Superior temporal gyrus (tissue), 1 donor: ENCODE results near the gene SCNN1B.
"Not testable (repeated sequence)": the region's sequence is repeated elsewhere in the genome, so short reads cannot be mapped to it uniquely, and the experiment has no call there.

Experiments used
- DNase-seq: peaks from one replicate; pipeline ENCODE4 v3.0.0-alpha.2; 2016; ENCODE audit errors: extremely low spot score

SCNN1B gene

DNA sequence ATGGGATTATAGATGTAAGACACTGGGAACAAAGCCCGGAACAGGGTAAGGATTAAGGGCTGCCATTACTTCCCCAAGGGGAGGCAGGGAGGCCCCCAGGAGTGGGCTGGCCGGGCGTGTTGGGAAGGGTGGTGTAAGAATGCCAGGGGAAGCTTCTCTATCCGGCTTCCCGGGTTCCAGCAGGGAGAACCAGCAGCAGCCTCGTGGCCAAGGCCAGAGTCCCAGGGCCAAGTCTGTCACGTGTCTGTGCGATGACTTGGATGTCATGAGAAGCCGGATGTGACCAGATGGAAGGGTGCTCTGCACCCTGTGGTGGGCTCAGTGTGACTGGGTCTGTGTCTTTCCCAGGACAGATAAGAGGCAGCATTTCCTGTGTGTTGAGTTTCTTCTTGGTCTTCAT is 52.1 kb downstream of the SCNN1B start:
- no peak for DNase-seq

- DNase-seq, result no peak
Observed at GRCh38 chr16:23355106-23355670, 53.1 kb downstream of the SCNN1B start.

GRCh38 chr16:23356941-23357340 is 54.8 kb downstream of the SCNN1B start:
- DNase-seq, result no peak

DNA sequence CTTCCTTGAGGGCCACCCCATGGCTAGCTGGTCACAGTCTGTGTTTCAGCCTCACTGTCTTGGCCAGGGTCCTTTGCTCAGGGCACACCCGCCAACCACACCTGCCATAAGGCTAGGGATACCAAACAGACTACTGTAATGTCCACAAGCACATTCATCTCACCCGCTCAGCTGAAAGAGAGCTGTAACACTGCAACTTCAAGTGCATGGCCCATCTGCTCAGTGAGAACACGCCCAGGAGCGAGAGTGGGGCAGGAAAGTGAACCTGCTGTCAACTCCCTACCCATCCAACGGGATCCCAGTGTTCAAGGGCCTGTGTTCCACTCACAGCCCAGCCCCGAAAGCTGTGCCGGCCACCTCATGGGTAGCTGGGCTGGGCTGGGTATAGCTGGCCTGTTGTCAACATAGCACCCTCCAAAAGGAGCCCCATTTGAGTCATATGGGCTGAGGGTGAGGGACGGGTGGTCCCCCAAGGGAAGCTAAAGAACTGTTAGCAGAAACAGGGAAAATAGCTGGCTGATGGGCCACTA is 55.7 kb downstream of the SCNN1B start:
- no peak for DNase-seq

- DNase-seq, result no peak
Observed at GRCh38 chr16:23359092-23359760, 57.1 kb downstream of the SCNN1B start.

DNA sequence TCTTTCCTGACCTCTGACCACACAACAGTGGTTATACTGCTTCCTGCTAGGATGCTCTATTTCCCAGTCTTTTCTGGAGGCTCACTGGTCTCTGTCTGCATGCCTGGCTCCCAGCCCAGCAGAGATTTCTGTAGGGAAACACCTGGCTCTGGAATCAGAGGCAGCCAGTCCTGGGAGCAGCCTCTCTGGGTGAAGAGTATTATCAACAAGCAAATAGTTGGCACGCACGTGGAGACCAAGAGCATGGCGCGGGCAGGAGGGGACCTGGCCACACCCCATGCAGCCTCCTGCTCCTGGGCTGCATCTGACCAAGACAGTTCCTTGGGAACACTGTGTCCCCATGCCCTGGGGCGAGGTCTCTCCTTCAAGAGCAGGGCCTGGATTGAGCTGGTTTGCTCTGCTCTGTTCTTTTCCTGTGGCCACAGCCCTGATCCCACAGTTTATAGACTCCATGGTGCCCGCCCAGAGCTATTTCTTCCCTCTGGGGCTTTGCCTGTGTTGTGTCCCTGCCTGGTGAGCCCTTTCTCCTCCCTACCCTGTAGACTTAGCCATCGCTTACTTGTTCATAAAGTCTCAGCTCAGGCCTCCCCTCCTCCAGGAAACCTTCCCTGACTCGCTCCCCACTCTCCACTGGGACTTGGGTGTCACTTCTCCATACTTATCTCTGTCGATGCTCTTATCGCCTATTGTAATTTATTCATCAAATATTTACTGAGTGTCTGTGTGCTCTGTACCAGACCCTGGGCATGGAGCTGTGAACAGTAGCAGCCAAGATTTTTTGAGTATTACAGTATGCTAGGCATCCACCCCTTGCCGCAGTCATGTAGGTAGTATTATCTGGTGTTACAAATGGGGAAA is 60.6 kb downstream of the SCNN1B start:
- DNase-seq, result no peak

GRCh38 chr16:23365602-23366240 is 63.6 kb downstream of the SCNN1B start:
- no peak for DNase-seq

GRCh38 chr16:23366341-23366740 is 64.2 kb downstream of the SCNN1B start:
- DNase-seq, result not testable (repeated sequence)

DNA sequence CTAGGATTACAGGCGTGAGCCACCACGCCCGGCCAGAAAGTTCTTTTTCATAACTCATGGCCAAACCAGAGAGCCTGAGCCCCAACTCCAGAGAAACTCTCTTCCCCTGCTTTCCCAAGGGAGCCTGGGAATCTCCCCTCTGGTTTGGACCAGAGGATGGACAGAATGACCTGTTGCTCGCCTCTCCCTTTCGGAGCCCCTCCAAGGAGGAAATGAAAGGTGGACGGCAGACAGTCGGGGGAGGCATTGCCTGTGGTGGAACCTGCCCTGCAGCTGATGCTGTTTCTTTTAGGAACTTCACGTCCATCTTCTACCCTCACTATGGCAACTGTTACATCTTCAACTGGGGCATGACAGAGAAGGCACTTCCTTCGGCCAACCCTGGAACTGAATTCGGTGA is 65.5 kb downstream of the SCNN1B start:
- no peak for DNase-seq

- DNase-seq, result no peak
Observed at GRCh38 chr16:23367988-23368387, 65.9 kb downstream of the SCNN1B start.

GRCh38 chr16:23368469-23368868 is 66.4 kb downstream of the SCNN1B start:
- no peak for DNase-seq

DNA sequence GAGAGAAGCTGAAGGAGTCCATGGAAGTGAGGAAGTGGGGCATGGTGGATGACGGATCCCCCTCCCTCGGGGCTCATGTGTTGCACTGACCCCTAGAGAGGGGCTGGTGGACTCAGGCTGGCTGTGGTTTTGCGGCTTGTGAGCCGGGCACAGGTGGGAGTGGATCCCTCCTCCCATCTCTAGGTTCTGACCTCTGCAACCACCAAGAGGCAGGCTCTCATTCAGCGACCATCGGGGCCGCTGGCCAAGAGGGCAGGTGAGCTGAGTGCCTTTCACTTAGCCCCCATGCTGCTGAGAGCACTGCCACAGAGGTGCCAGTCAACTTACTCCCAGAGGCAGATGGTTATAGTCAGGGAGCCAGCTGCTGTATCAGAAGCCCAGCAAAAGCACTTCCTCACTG is 67.3 kb downstream of the SCNN1B start:
- no peak for DNase-seq

DNA sequence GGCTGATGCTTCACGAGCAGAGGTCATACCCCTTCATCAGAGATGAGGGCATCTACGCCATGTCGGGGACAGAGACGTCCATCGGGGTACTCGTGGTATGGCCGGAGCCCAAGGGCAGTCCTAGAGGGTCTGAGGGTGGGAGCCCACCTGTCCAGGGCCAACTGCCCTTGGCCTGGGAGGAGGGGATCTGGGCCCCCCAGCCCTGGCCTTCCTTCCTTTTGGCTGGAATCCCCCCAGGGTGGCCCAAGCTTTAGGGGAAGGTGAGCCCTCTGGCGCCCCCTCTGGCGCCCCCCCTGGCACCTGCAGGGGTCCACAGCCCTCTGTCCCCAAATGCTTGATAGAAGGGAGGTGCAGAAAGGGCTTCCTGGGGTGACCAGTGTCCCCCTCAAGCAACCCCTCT is 69.3 kb downstream of the SCNN1B start:
- DNase-seq, result no peak

DNA sequence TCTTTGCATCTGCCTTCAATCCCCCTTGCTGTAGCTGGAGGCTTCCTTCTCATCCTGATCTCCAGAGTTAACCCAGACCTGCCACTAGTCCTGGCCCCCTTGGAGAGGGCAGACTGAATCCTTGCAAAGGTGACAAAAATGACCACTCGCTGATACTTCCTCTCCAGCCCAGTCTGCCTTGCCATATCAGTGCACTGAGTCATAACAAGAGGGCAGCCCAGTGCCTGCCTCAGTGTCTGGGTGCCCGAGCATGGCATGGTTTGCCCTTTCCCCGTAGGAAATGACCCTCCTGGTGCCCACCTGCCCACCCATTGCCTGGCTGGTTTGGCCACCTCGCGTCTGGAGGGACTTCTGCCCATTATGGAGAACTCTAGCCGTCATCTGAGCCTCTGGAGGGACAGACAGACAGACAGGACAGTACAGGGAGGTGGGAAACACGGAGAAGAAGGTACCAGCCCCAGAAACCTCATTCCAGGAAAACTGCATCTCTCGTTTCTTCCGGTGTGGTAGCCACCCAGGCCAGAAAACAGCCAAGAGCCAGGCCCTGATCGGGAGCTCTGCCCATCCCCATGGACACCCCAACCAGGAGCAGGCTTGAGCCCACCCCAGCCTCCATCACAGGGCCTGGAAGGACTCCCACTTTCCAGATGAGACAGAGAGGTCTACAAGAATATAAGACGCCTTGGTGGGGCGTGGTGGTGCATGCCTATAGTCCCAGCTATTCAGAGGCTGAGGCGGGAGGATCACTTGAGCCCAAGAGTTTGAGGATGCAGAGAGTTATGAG is 71.5 kb downstream of the SCNN1B start:
- no peak for DNase-seq

DNA sequence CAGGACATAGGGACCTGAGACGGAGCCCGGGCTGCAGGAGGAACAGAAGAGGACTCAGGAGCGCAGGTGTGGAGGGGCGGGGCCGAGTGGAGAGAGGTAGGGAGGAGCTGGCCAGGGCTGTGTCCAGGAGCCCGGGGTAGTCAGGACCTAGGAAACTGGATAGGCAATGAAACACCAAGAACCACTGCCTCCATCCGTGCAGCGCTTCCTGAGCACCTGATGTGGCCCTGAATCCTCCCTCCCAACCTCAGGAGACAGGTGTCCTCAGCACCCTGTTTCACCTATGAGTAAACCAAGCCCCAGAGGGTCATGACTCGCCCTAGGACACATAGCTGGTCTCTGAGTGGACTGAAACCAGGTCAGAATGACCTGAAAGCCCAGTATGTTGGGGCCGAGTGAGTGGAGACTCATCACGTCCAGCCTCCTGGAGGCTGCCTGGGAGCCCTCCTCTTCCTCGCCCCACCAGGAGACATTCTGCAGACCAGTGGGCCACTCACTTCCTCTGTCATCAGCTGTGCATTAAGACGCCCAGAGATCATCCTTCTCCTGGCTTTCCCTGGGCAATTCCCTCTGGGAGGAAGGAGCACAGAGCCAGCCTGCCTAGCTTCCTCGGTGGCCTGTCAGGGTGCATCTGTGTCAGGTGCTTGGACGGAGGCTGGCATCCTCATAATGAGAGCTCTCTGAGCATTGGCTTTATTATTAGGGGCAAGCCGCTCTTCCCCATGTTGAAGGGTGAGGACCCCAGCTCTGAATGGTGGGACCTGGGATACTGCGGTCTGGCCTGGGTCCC is 72.8 kb downstream of the SCNN1B start:
- DNase-seq, result no peak

DNA sequence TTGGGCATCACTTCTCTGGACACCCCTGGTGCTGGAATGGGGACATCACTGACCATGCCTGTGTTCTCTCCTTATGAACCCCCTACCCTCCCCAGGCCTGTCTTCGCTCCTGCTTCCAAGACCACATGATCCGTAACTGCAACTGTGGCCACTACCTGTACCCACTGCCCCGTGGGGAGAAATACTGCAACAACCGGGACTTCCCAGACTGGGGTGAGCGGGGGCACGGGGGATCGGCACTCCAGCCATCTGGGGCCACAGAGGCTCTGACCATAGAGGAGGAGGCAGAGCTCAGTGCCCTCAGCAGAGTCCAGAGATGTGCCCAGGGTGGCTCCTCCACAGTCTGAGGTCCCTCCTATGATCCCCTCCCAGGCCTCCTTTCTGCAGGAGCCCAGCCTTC is 73.5 kb downstream of the SCNN1B start:
- DNase-seq, result no peak

DNA sequence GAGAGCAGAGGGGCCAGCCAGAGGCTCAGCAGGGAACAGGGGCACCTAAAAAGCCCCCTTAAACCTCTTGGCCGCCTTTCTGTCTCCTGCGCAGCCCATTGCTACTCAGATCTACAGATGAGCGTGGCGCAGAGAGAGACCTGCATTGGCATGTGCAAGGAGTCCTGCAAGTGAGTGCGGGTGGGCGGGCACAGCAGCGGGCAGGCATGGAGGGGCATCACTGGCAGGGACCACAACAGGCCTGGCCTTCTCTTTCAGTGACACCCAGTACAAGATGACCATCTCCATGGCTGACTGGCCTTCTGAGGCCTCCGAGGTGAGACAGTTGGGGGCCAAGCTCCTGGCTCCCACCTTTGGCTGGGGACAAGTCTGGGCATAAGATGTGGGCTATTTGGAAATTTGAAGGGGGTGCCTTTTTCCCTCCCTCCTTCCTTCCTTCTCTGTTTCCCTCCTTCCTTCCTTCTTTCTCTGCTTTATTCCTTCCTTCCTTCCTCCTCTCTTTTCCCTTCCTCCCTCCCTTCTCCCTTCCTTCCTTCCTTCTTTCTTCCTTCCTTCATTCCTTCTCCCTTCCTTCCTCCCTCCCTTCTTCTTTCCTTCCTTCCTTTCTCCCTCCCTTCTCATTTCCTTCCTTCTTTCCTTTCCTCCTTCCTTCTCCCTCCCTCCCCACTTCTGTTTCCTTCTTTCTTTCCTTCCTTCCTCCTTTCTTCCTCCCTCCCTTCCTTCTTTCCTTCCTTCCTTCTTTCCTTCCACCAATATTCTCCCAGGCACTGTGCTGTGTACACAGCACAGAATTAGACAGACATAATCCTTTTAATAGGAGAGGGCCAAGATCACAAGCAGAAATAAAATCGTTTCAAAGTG is 75.2 kb downstream of the SCNN1B start:
- no peak for DNase-seq

DNA sequence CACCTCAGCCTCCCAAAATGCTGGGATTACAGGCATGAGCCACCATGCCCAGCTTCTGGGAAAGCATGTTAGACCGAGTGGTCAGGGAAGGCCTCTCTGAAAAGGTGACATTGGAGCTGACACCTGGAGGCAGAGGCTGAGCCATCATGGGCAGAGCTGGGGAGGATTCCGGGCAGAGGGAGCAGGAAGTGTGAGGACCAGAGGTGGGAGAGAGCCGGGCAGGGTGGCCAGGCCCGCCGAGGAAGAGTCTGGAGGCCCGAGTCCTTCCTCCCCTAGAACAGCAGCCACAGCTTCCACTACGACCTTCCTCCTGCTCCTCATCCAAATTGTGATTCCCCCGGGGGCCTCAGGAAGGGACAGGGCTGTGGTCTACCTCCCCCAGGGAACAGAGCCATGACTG is 76.2 kb downstream of the SCNN1B start:
- DNase-seq, result no peak

- no peak for DNase-seq
Observed at GRCh38 chr16:23378921-23379320, 76.8 kb downstream of the SCNN1B start.

DNA sequence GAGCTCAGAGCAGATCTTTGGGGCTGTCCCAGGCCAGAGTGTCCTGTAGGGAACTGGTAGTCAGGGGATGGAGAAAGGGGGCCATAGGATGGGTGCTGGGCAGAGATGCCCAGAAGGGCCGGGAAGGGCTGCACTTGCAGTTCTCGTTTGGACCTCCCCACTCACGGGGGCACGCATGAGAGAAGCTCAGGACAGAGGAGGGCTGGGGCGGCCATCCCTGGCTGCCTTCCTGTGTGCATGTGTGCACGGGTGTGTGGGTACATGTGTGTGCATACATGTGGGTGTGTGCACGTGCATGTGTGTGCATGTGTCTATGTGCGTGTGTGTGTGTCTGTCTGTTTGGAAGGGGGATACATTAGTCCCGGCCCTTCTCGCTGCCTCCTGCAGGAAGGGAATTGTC is 77.6 kb downstream of the SCNN1B start:
- no peak for DNase-seq
